ENCODE measurements around the gene ATP6V1B1. TPM values are rescaled to one million over a fixed set of nuclear protein-coding genes. Genes with fewer than 3 reads are reported as not detected.

ATP6V1B1 gene
- total RNA-seq, 1 experiment from 2014 or later = not detected

DNA sequence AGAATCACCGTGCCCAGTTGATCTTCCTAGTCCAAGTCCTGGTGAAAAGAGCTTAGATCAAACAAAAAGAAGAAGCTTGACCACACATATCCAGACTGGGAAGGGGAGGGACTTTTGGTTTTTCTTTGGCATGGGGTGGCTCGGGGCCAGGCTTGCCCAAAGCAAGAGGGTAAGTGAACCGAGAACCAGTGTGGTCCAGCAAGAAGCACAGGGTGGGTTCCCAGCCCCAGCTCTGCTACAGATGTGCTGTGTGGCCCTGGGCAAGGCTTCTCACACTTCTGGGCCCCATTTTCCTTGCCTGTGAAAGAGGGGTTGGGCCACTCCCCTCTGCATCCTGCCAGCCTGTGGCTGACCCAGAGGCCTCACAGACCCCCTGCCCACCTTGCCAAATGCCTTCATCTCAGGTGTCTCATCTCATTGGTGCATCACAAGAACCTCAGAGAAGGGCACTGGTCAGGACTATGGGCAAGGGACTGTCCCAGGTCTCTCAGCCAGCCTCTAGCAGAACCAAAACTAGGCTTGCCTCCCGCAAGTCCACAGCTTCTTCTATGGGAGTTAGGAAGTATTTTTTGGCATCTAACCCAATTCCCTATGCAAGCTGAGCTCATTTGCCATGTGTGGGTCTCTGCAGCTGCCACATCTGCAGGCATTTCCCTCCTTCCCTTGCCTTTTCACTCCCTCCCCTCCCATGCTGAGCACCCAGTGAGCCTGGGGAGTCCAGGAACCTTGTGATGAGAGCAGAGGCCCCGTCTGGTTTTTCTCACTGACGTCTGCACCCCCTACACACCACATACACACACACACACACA, 6.9 kb downstream of the ATP6V1B1 start:
- Histone ChIP-seq H3K27ac (ENCODE audit: low read length) (no peak overlapping the region), H3K9me3 (ENCODE audit: low read length) (no peaks in the 10 kb centered on the region), H3K9me2 (replicated peaks; ENCODE audit: insufficient read depth, low read length) (no peaks in the 10 kb centered on the region), H3K36me3 (ENCODE audit: insufficient read depth, low read length) (no peaks in the 10 kb centered on the region), H3K4me1 (ENCODE audit: low read length) (peaks cover 4% of the 10 kb centered on the region; the same call in 1 of the 2 replicates), H2AFZ (ENCODE audit: low read length) (no peak overlapping the region), H3K79me2 (ENCODE audit: low read length) (no peaks in the 10 kb centered on the region), H3K4me3 (ENCODE audit: low read length) (no peak overlapping the region), H3K4me2 (ENCODE audit: low read depth, low read length, poor library complexity, severe bottlenecking) (no peak overlapping the region), H3K27me3 (ENCODE audit: low read length) (no peaks in the 10 kb centered on the region), H4K20me1 (ENCODE audit: insufficient read depth, low read depth, low read length) (no peaks in the 10 kb centered on the region), H3K9ac (ENCODE audit: low read length) (no peak overlapping the region)
- DNase-seq = no peak

DNA sequence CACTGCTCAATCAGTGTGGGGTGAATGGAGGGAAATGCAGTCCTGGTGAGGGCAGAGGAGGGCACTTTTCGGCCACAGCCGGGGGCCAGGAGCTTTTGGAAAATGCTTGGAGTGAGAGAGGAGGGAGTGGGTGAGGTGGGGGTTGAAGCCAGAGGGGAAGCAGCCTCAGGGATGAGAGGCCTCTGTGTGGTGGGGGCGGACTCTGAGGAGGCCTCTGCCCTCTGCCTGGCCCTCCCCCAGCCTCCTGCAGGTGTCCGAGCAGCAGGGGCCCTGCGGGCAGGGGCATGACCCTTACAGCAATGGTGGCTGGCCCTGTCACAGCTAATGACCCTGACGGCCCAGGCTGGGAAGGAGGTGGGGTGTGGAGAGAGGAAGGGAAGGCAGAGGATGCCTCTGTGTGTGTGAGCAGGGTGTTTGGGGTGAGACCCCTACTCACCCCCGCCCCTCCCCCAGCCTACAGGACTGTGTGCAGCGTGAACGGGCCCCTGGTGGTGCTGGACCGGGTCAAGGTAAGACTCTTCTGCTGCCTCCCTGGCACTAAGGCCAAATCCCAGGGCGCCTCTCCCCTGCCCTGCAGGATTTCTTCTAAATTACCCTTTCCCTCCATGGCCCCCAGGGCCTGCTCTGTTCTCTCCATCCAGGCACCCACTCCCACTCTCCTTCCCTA, 7.6 kb downstream of the ATP6V1B1 start:
- H3K27ac ChIP-seq (ENCODE audit: low read length) = no peak overlapping the region
- no peaks in the 10 kb centered on the region for H3K36me3 ChIP-seq (ENCODE audit: insufficient read depth, low read length)
- H3K4me3 ChIP-seq (ENCODE audit: low read length) = no peak overlapping the region
- H3K9me2 ChIP-seq (replicated peaks; ENCODE audit: insufficient read depth, low read length) = no peaks in the 10 kb centered on the region
- H3K4me1 ChIP-seq (ENCODE audit: low read length) = peaks cover 9% of the 10 kb centered on the region
- no peak overlapping the region for H2AFZ ChIP-seq (ENCODE audit: low read length)
- H3K9ac ChIP-seq (ENCODE audit: low read length) = no peak overlapping the region
- H3K9me3 ChIP-seq (ENCODE audit: low read length) = no peaks in the 10 kb centered on the region
- H4K20me1 ChIP-seq (ENCODE audit: insufficient read depth, low read depth, low read length) = no peaks in the 10 kb centered on the region
- DNase-seq = no peak
- no peaks in the 10 kb centered on the region for H3K79me2 ChIP-seq (ENCODE audit: low read length)
- no peak overlapping the region for H3K4me2 ChIP-seq (ENCODE audit: low read depth, low read length, poor library complexity, severe bottlenecking)
- no peaks in the 10 kb centered on the region for H3K27me3 ChIP-seq (ENCODE audit: low read length)

- Histone ChIP-seq H3K4me3 (ENCODE audit: low read length) (no peak overlapping the region), H2AFZ (ENCODE audit: low read length) (no peak overlapping the region), H4K20me1 (ENCODE audit: insufficient read depth, low read depth, low read length) (no peaks in the 10 kb centered on the region), H3K79me2 (ENCODE audit: low read length) (no peaks in the 10 kb centered on the region), H3K27me3 (ENCODE audit: low read length) (no peaks in the 10 kb centered on the region), H3K4me1 (ENCODE audit: low read length) (peaks cover 12% of the 10 kb centered on the region), H3K9me2 (replicated peaks; ENCODE audit: insufficient read depth, low read length) (no peaks in the 10 kb centered on the region), H3K36me3 (ENCODE audit: insufficient read depth, low read length) (no peaks in the 10 kb centered on the region), H3K9ac (ENCODE audit: low read length) (no peak overlapping the region), H3K4me2 (ENCODE audit: low read depth, low read length, poor library complexity, severe bottlenecking) (no peak overlapping the region), H3K9me3 (ENCODE audit: low read length) (no peaks in the 10 kb centered on the region), H3K27ac (ENCODE audit: low read length) (no peak overlapping the region)
- DNase-seq = no peak
Observed at GRCh38 chr2:70944111-70944690, 8.5 kb downstream of the ATP6V1B1 start.

DNA sequence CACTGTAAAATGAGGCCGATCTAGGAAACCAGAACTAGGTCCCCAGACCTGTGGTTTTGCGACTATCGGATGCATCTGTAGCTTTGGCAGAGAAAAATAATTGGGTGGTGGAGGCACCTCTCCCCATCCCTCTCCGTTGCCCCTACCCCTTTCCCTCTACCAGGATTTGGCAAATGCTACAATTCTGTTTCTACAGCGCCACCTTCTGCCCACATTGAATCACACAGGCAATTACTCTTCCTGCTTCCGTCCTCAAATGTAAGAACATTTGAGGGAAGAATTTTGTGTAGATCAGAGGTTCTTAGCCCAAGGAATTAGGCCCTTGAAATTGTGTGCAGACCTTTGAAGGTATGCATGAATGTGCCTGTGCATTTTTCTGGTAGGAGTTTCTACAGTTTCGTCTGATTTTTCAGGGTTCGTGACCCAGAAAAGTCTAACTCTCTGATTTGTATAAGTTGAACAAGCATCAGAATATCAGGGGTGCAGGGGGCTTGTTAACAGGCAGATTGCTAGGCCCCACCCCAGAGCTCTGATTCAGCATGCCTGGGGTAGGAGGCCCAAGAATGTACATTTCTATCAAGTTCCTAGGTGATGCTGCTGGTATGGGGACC, 11.2 kb downstream of the ATP6V1B1 start:
- peak; percentile 80 for DNase-seq
- Histone ChIP-seq H3K4me3 (ENCODE audit: low read length) (peak overlapping the region; percentile 50; the same call in 1 of the 2 replicates), H3K9me2 (replicated peaks; ENCODE audit: insufficient read depth, low read length) (no peaks in the 10 kb centered on the region), H3K4me1 (ENCODE audit: low read length) (peaks cover 12% of the 10 kb centered on the region), H4K20me1 (ENCODE audit: insufficient read depth, low read depth, low read length) (no peaks in the 10 kb centered on the region), H3K27ac (ENCODE audit: low read length) (no peak overlapping the region), H3K79me2 (ENCODE audit: low read length) (no peaks in the 10 kb centered on the region), H3K9ac (ENCODE audit: low read length) (peak overlapping the region; percentile 5; the same call in 1 of the 2 replicates), H3K27me3 (ENCODE audit: low read length) (no peaks in the 10 kb centered on the region), H3K9me3 (ENCODE audit: low read length) (no peaks in the 10 kb centered on the region), H3K36me3 (ENCODE audit: insufficient read depth, low read length) (no peaks in the 10 kb centered on the region), H3K4me2 (ENCODE audit: low read depth, low read length, poor library complexity, severe bottlenecking) (peak overlapping the region; percentile 18), H2AFZ (ENCODE audit: low read length) (peak overlapping the region; percentile 92; the same call in 1 of the 2 replicates)

DNA sequence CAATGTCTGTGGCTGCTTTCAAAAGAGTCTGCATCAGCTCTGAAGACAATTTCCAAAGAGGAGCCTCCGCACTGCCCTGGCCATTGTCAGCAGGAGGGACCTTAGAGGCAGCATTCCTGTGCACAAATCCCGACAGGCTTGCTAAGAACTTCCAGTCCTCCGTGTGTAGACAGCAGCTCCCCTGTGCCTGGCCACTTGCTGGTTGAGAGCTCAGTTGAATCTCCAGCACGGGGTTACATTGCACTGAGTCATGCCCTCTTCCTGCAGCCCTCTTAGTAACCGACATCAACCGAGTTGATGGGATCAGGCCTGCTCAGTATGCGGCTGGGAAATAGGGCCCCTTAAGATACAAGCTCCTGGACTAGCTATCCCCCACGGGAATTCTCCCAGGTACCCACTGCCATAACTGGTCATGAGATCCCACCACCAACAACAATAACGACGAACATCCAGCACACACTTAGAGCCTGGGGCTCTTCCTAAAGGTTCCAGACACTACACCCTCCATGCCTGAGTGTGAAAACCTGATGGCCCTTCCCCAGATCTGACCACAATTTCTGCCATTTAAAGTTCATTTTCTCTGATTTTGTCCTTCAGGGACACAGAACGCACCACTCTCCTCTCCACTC, 12.0 kb downstream of the ATP6V1B1 start:
- Histone ChIP-seq H2AFZ (ENCODE audit: low read length) (peak overlapping the region; percentile 85; the same call in 1 of the 2 replicates), H3K27ac (ENCODE audit: low read length) (no peak overlapping the region)
- DNase-seq = no peak

GRCh38 chr2:70948337-70949003, 12.8 kb downstream of the ATP6V1B1 start:
- Histone ChIP-seq H3K9ac (ENCODE audit: low read length) (peak overlapping the region; percentile 52), H3K27ac (ENCODE audit: low read length) (no peak overlapping the region), H3K9me2 (replicated peaks; ENCODE audit: insufficient read depth, low read length) (no peaks in the 10 kb centered on the region), H2AFZ (ENCODE audit: low read length) (peak overlapping the region; percentile 85; the same call in 1 of the 2 replicates), H3K27me3 (ENCODE audit: low read length) (no peaks in the 10 kb centered on the region), H3K9me3 (ENCODE audit: low read length) (no peaks in the 10 kb centered on the region), H3K79me2 (ENCODE audit: low read length) (no peaks in the 10 kb centered on the region), H3K4me3 (ENCODE audit: low read length) (peak overlapping the region; percentile 50; the same call in 1 of the 2 replicates), H3K36me3 (ENCODE audit: insufficient read depth, low read length) (no peaks in the 10 kb centered on the region), H3K4me2 (ENCODE audit: low read depth, low read length, poor library complexity, severe bottlenecking) (peak overlapping the region; percentile 60), H4K20me1 (ENCODE audit: insufficient read depth, low read depth, low read length) (no peaks in the 10 kb centered on the region), H3K4me1 (ENCODE audit: low read length) (peaks cover 12% of the 10 kb centered on the region)
- peak; percentile 93 for DNase-seq

More for the DNA sequence above, 12.0 kb downstream of the ATP6V1B1 start:
- Histone ChIP-seq H3K9me3 (ENCODE audit: low read length) (no peaks in the 10 kb centered on the region), H3K4me2 (ENCODE audit: low read depth, low read length, poor library complexity, severe bottlenecking) (peak overlapping the region; percentile 60), H4K20me1 (ENCODE audit: insufficient read depth, low read depth, low read length) (no peaks in the 10 kb centered on the region), H3K9ac (ENCODE audit: low read length) (peak overlapping the region; percentile 52), H3K79me2 (ENCODE audit: low read length) (no peaks in the 10 kb centered on the region), H3K36me3 (ENCODE audit: insufficient read depth, low read length) (no peaks in the 10 kb centered on the region), H3K9me2 (replicated peaks; ENCODE audit: insufficient read depth, low read length) (no peaks in the 10 kb centered on the region), H3K27me3 (ENCODE audit: low read length) (no peaks in the 10 kb centered on the region), H3K4me1 (ENCODE audit: low read length) (peaks cover 12% of the 10 kb centered on the region), H3K4me3 (ENCODE audit: low read length) (peak overlapping the region; percentile 50; the same call in 1 of the 2 replicates)

DNA sequence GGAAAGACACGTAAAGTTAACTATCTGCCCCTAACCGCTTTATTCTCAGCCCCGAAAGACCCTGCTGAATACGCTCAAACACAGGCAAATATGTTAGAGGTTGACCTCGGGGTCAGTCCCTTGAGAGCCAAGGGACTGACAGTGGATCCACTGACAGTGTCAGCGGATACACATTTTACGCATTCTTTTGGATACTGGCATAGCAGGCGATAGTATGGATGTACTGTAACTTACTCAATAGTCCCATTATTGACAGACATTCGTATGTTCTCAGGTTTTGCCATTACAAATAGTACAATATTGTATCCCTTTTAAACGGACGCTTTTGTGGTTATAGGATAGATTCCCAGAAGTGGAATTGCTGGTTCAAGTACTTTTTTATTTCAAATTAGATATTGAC, 13.4 kb downstream of the ATP6V1B1 start:
- Histone ChIP-seq H2AFZ (ENCODE audit: low read length) (no peak overlapping the region), H3K27ac (ENCODE audit: low read length) (no peak overlapping the region), H3K36me3 (ENCODE audit: insufficient read depth, low read length) (no peaks in the 10 kb centered on the region), H4K20me1 (ENCODE audit: insufficient read depth, low read depth, low read length) (no peaks in the 10 kb centered on the region), H3K4me1 (ENCODE audit: low read length) (peaks cover 12% of the 10 kb centered on the region), H3K9me3 (ENCODE audit: low read length) (no peaks in the 10 kb centered on the region), H3K27me3 (ENCODE audit: low read length) (no peaks in the 10 kb centered on the region), H3K4me3 (ENCODE audit: low read length) (no peak overlapping the region), H3K9ac (ENCODE audit: low read length) (no peak overlapping the region), H3K9me2 (replicated peaks; ENCODE audit: insufficient read depth, low read length) (no peaks in the 10 kb centered on the region), H3K79me2 (ENCODE audit: low read length) (no peaks in the 10 kb centered on the region), H3K4me2 (ENCODE audit: low read depth, low read length, poor library complexity, severe bottlenecking) (no peak overlapping the region)
- no peak for DNase-seq
